DND-41 (cell line): ENCODE measurements around the gene GAS2L2.

ENCODE experiments used
- EZH2 ChIP-seq: IDR thresholded peaks from 3 replicates; pipeline ENCODE4 v1.6.1; 2012; ENCODE audit warnings: borderline replicate concordance, low read depth, mild to moderate bottlenecking, moderate library complexity, low read length, inconsistent platforms; ENCODE audit not compliant: severe bottlenecking
- TF ChIP-seq, protein P1 (sequence below): IDR thresholded peaks from 2 replicates; pipeline ENCODE4 v1.5.1; 2012; ENCODE audit warnings: borderline replicate concordance, low read length, moderate library complexity, mild to moderate bottlenecking; ENCODE audit not compliant: poor library complexity, severe bottlenecking; ENCODE audit errors: extremely low read depth

DNA sequence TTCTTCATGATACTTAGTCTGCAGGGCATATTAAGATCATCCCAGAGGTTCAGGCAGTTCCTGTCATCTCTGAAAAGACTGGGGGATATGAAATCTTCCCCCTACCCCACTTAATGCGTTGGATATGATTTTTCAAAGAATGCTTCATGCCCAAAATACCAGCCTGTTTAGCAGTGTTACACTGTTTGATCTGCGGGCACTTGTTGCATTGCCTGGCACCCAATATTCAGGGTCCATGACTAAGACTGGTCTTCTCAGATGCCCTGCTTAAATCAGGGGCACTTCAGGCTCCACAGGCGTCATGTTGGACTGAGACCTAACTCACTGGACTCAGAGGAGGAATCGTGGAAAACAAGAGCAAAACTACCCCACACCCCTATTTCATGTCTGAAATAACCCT, 28.0 kb downstream of the GAS2L2 start:
- TF ChIP-seq, protein P1, sequence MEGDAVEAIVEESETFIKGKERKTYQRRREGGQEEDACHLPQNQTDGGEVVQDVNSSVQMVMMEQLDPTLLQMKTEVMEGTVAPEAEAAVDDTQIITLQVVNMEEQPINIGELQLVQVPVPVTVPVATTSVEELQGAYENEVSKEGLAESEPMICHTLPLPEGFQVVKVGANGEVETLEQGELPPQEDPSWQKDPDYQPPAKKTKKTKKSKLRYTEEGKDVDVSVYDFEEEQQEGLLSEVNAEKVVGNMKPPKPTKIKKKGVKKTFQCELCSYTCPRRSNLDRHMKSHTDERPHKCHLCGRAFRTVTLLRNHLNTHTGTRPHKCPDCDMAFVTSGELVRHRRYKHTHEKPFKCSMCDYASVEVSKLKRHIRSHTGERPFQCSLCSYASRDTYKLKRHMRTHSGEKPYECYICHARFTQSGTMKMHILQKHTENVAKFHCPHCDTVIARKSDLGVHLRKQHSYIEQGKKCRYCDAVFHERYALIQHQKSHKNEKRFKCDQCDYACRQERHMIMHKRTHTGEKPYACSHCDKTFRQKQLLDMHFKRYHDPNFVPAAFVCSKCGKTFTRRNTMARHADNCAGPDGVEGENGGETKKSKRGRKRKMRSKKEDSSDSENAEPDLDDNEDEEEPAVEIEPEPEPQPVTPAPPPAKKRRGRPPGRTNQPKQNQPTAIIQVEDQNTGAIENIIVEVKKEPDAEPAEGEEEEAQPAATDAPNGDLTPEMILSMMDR = no peak
- no peak for TF ChIP-seq EZH2
